Mesenchymal stem cell (in vitro differentiated cells and primary cell): ENCODE measurements around the gene AUTS2.

Experiments
- DNase-seq: peaks from one replicate; pipeline ENCODE4 v3.0.0-alpha.2; 2013
- H2AFZ ChIP-seq: one replicate; pipeline ENCODE4 v1.6.1; 2013; ENCODE audit warnings: low read depth, mild to moderate bottlenecking, control low read depth, inconsistent platforms, low read length, moderate library complexity
- H2AK5ac ChIP-seq: 2 replicates; pipeline ENCODE4 v1.6.1; 2013; ENCODE audit warnings: low read length, moderate library complexity, mild to moderate bottlenecking, inconsistent platforms; ENCODE audit not compliant: severe bottlenecking
- H2BK120ac ChIP-seq: one replicate; pipeline ENCODE4 v1.6.1; 2013; ENCODE audit warnings: low read depth, mild to moderate bottlenecking, inconsistent platforms, low read length, moderate library complexity
- H2BK12ac ChIP-seq, 2 experiments: one replicate each; pipeline ENCODE4 v1.6.1; 2013; ENCODE audit warnings: inconsistent platforms in 2 of 2, low read length in 2 of 2, mild to moderate bottlenecking in 2 of 2, moderate library complexity in 2 of 2, control low read depth in 1 of 2
- H2BK15ac ChIP-seq: one replicate; pipeline ENCODE4 v1.6.1; 2013; ENCODE audit warnings: mild to moderate bottlenecking, low read depth, inconsistent platforms; ENCODE audit not compliant: poor library complexity, severe bottlenecking
- H2BK5ac ChIP-seq: 2 replicates; pipeline ENCODE4 v1.6.1; 2013; ENCODE audit warnings: low read depth, mild to moderate bottlenecking, low read length, control low read depth, inconsistent platforms; ENCODE audit not compliant: poor library complexity, severe bottlenecking
- H3K14ac ChIP-seq, 2 experiments: one replicate each; pipeline ENCODE4 v1.6.1; 2013; ENCODE audit warnings: inconsistent platforms in 2 of 2, low read length in 2 of 2, control low read depth in 1 of 2, mild to moderate bottlenecking in 1 of 2, moderate library complexity in 1 of 2
- H3K18ac ChIP-seq, 2 experiments: one replicate each; pipeline ENCODE4 v1.6.1; 2013; ENCODE audit warnings: inconsistent platforms in 2 of 2, low read length in 2 of 2, control low read depth in 1 of 2, low read depth in 1 of 2, mild to moderate bottlenecking in 1 of 2
- H3K23ac ChIP-seq, 2 experiments: one replicate each; pipeline ENCODE4 v1.6.1; 2013; ENCODE audit warnings: inconsistent platforms in 2 of 2, low read length in 2 of 2, mild to moderate bottlenecking in 2 of 2, moderate library complexity in 2 of 2, control low read depth in 1 of 2
- H3K27ac ChIP-seq: 2 replicates; pipeline ENCODE4 v1.5.1; 2013; ENCODE audit warnings: mild to moderate bottlenecking, moderate library complexity, low read length, control low read depth, inconsistent platforms; ENCODE audit not compliant: poor library complexity, severe bottlenecking
- H3K27me3 ChIP-seq, 2 experiments: 2 replicates each; pipeline versions ENCODE4 v1.6.1 to v1.7.0; 2013; ENCODE audit warnings: low read length in 2 of 2, mild to moderate bottlenecking in 2 of 2, moderate library complexity in 2 of 2, control low read depth in 1 of 2, inconsistent platforms in 1 of 2; ENCODE audit not compliant: control insufficient read depth in 1 of 2, insufficient read depth in 1 of 2
- H3K36me3 ChIP-seq, 2 experiments: 2 replicates each; pipeline versions ENCODE4 v1.6.1 to v1.7.0; 2013; ENCODE audit warnings: low read length in 2 of 2, control low read depth in 1 of 2, inconsistent platforms in 1 of 2, low read depth in 1 of 2, mild to moderate bottlenecking in 1 of 2; ENCODE audit not compliant: insufficient read depth in 2 of 2, control insufficient read depth in 1 of 2
- H3K4ac ChIP-seq, 2 experiments: one replicate each; pipeline ENCODE4 v1.6.1; 2013; ENCODE audit warnings: inconsistent platforms in 2 of 2, low read length in 2 of 2, mild to moderate bottlenecking in 2 of 2, moderate library complexity in 2 of 2, control low read depth in 1 of 2, low read depth in 1 of 2
- H3K4me1 ChIP-seq: 2 replicates; pipeline ENCODE4 v1.6.1; 2013; ENCODE audit warnings: low read depth, low read length, control low read depth; ENCODE audit not compliant: control insufficient read depth, insufficient read depth
- H3K4me2 ChIP-seq: 2 replicates; pipeline ENCODE4 v1.6.1; 2013; ENCODE audit warnings: low read length, mild to moderate bottlenecking, inconsistent platforms; ENCODE audit not compliant: poor library complexity, severe bottlenecking
- H3K4me3 ChIP-seq, 2 experiments: 2 replicates each; pipeline versions ENCODE4 v1.5.1 to v1.7.0; 2013; ENCODE audit warnings: low read length in 2 of 2, mild to moderate bottlenecking in 2 of 2, control low read depth in 1 of 2, low read depth in 1 of 2; ENCODE audit not compliant: insufficient read depth in 1 of 2
- H3K79me1 ChIP-seq: replicated peaks from 2 replicates; pipeline ENCODE4 v1.6.1; 2013; ENCODE audit warnings: mild to moderate bottlenecking, control low read depth, low read length, inconsistent platforms; ENCODE audit not compliant: poor library complexity, severe bottlenecking
- H3K9ac ChIP-seq: 2 replicates; pipeline ENCODE4 v1.7.0; 2013; ENCODE audit warnings: mild to moderate bottlenecking, low read length, moderate library complexity
- H3K9me3 ChIP-seq: 2 replicates; pipeline ENCODE4 v1.7.0; 2013; ENCODE audit warnings: mild to moderate bottlenecking, low read length; ENCODE audit not compliant: control insufficient read depth
- H4K8ac ChIP-seq: one replicate; pipeline ENCODE4 v1.6.1; 2013; ENCODE audit warnings: inconsistent platforms, mild to moderate bottlenecking, low read length, moderate library complexity
- H4K91ac ChIP-seq: one replicate; pipeline ENCODE4 v1.6.1; 2013; ENCODE audit warnings: mild to moderate bottlenecking, low read length, inconsistent platforms
- WGBS: methylation state at CpG from one replicate; pipeline ENCODE4 v1.1.7; 2013; ENCODE audit warnings: mixed read lengths; 5-methylcytosine and 5-hydroxymethylcytosine counted together

The AUTS2 gene

GRCh38 chr7:69699931-69700330, 101.7 kb downstream of the AUTS2 start:
- H2BK5ac ChIP-seq = no peak overlapping the region
- 88% methylated on average over 2 of the region's 2 CpGs for WGBS
- no peak overlapping the region for H3K4me3 ChIP-seq
- no peak overlapping the region for H3K4me2 ChIP-seq
- no peak overlapping the region for H3K14ac ChIP-seq
- no peaks in the 10 kb centered on the region for H3K27me3 ChIP-seq
- H3K9me3 ChIP-seq = no peaks in the 10 kb centered on the region
- H3K4ac ChIP-seq = no peak overlapping the region
- H2BK15ac ChIP-seq = no peak overlapping the region
- no peak overlapping the region for H3K23ac ChIP-seq
- H3K36me3 ChIP-seq = no peaks in the 10 kb centered on the region
- H2BK12ac ChIP-seq = no peak overlapping the region
- no peak for DNase-seq
- H4K91ac ChIP-seq = no peak overlapping the region
- no peak overlapping the region for H3K27ac ChIP-seq
- no peak overlapping the region for H3K9ac ChIP-seq
- peaks cover 25% of the 10 kb centered on the region for H3K79me1 ChIP-seq
- H2AK5ac ChIP-seq = no peak overlapping the region
- H2AFZ ChIP-seq = no peak overlapping the region
- no peak overlapping the region for H3K18ac ChIP-seq
- no peak overlapping the region for H2BK120ac ChIP-seq
- no peak overlapping the region for H4K8ac ChIP-seq
- peaks cover 2% of the 10 kb centered on the region for H3K4me1 ChIP-seq

GRCh38 chr7:69700331-69700730, 102.1 kb downstream of the AUTS2 start:
- Histone ChIP-seq H3K36me3 (no peaks in the 10 kb centered on the region), H3K9me3 (no peaks in the 10 kb centered on the region), H3K23ac (no peak overlapping the region), H2BK15ac (no peak overlapping the region), H3K4me2 (no peak overlapping the region), H4K8ac (no peak overlapping the region), H3K79me1 (peaks cover 29% of the 10 kb centered on the region), H2BK12ac (no peak overlapping the region), H3K4me3 (no peak overlapping the region), H3K4ac (no peak overlapping the region), H2AK5ac (no peak overlapping the region), H2AFZ (no peak overlapping the region), H3K27me3 (no peaks in the 10 kb centered on the region), H2BK120ac (no peak overlapping the region), H3K9ac (no peak overlapping the region), H3K18ac (no peak overlapping the region), H3K14ac (no peak overlapping the region), H3K4me1 (peaks cover 2% of the 10 kb centered on the region), H4K91ac (no peak overlapping the region), H2BK5ac (no peak overlapping the region), H3K27ac (no peak overlapping the region)
- DNase-seq = no peak
- 73% methylated on average over 2 of the region's 3 CpGs for WGBS

GRCh38 chr7:69701288-69701687, 103.0 kb downstream of the AUTS2 start:
- no peak overlapping the region for H2AK5ac ChIP-seq
- H2BK15ac ChIP-seq = no peak overlapping the region
- H3K27ac ChIP-seq = no peak overlapping the region
- no peak overlapping the region for H3K9ac ChIP-seq
- no peak overlapping the region for H2BK12ac ChIP-seq
- H3K4me3 ChIP-seq = no peak overlapping the region
- no peak overlapping the region for H4K91ac ChIP-seq
- H3K23ac ChIP-seq = no peak overlapping the region
- H3K27me3 ChIP-seq = no peaks in the 10 kb centered on the region
- no peak for DNase-seq
- no peaks in the 10 kb centered on the region for H3K36me3 ChIP-seq
- no peak overlapping the region for H3K4me2 ChIP-seq
- no peak overlapping the region for H2BK5ac ChIP-seq
- H3K4me1 ChIP-seq = peaks cover 2% of the 10 kb centered on the region
- H3K9me3 ChIP-seq = no peaks in the 10 kb centered on the region
- H2AFZ ChIP-seq = no peak overlapping the region
- H2BK120ac ChIP-seq = no peak overlapping the region
- no peak overlapping the region for H4K8ac ChIP-seq
- WGBS = 72% methylated on average over 5 of the region's 5 CpGs
- H3K4ac ChIP-seq = no peak overlapping the region
- no peak overlapping the region for H3K14ac ChIP-seq
- peaks cover 32% of the 10 kb centered on the region for H3K79me1 ChIP-seq
- no peak overlapping the region for H3K18ac ChIP-seq

- Histone ChIP-seq H3K23ac (no peak overlapping the region), H3K27me3 (no peaks in the 10 kb centered on the region), H3K4me2 (no peak overlapping the region), H3K9me3 (no peaks in the 10 kb centered on the region), H3K4me1 (peaks cover 2% of the 10 kb centered on the region), H3K9ac (no peak overlapping the region), H2BK15ac (no peak overlapping the region), H3K79me1 (peaks cover 28% of the 10 kb centered on the region), H3K4ac (no peak overlapping the region), H3K18ac (no peak overlapping the region), H2AFZ (no peak overlapping the region), H3K27ac (no peak overlapping the region), H2BK120ac (no peak overlapping the region), H4K91ac (no peak overlapping the region), H2AK5ac (no peak overlapping the region), H4K8ac (no peak overlapping the region), H3K36me3 (no peaks in the 10 kb centered on the region), H2BK12ac (no peak overlapping the region), H3K14ac (no peak overlapping the region), H3K4me3 (no peak overlapping the region), H2BK5ac (no peak overlapping the region)
- DNase-seq = no peak
- 89% methylated on average over 1 of the region's 1 CpG for WGBS
These were observed 104.1 kb downstream of the AUTS2 start for GRCh38 chr7:69702357-69702756.
